GM12891 (cell line): ENCODE data around the gene GNPTG.

Source experiments
- POLR2A ChIP-seq: IDR thresholded peaks from 2 replicates; pipeline ENCODE4 v1.6.1; 2011; ENCODE audit warnings: low read depth, low read length, control low read depth
- POLR2AphosphoS5 ChIP-seq: IDR thresholded peaks from 2 replicates; pipeline ENCODE4 v1.6.1; 2011; ENCODE audit warnings: low read depth, low read length, control low read depth

- TF ChIP-seq POLR2A (no peak), POLR2AphosphoS5 (no peak)
Observed at GRCh38 chr16:1412847-1413246, 61.1 kb downstream of the GNPTG start.
